Kidney tubule cell (primary cell): ENCODE results near the gene CAMTA1.

ENCODE experiments used
- DNase-seq: peaks from one replicate; pipeline ENCODE4 v3.0.0-alpha.2; 2018; ENCODE audit warnings: low spot score

The CAMTA1 gene

DNA sequence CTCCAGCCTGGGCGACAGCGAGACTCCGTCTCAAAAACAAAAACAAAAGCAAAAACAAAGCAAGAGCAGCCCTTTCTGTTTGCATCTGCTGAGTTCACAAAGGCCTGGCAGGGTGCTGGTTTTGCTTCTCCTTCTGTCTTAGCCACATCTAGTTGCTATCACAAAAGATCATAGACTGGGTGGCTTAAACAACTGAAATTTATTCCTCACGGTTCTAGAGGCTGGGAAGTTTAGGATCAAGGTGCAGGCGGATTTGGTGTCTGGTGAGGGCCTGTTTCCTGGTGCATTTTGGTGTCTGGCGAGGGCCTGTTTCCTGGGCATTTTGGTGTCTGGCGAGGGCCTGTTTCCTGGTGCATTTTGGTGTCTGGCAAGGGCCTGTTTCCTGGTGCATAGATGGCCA lies 471.3 kb downstream of the CAMTA1 start:
- DNase-seq, result no peak

- no peak for DNase-seq
Observed at GRCh38 chr1:7257225-7257624, 472.0 kb downstream of the CAMTA1 start.

DNA sequence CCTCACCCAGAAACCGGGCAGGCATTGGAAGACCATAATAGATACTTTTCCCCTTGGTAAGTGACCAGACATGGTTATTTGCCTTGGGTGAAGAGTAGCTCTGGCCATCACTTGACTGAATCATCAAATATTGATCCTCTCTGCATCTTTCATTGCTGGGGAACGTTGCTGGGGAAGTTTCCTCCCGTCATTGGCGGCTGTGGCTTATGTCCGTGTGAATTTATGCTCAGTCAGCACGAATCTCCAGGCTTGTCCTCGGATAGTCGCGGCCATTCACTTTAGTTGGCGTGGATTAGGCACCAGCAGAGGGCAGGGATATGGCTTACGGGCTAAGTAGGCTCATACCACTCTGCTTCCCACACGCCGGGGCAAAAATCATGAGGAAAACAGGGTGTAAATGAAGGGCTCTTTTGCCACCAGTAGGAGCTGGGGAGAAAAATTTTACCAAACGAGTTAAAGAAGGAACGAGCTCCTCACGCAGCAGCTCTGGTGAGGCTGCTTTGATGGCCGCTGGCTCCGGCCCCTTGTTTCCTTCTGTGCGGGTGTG lies 473.4 kb downstream of the CAMTA1 start:
- no peak for DNase-seq

- no peak for DNase-seq
Observed at GRCh38 chr1:7259955-7260354, 474.7 kb downstream of the CAMTA1 start.

GRCh38 chr1:7261490-7261889 lies 476.2 kb downstream of the CAMTA1 start:
- no peak for DNase-seq

DNA sequence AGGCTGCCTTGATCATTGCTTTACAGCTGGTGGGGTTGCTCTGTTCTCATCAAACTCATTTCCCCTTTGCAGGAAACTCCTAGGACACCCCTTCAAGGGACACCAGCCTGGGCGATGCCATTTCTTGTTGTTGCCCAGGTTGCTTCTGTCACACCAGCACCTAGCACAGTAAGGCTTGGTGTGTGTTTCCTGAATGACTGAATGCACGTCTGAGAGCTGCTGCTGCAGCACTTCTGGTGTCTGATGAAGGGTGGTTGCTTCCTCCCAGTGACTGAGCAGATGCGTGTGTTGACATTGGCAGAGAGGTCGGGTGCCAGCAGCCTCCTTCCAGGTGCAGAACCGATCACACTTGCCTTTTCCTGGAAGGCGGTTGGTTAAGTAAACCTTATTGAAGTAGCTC lies 477.4 kb downstream of the CAMTA1 start:
- peak; percentile 42 for DNase-seq

GRCh38 chr1:7263021-7263960 lies 478.0 kb downstream of the CAMTA1 start:
- DNase-seq, result no peak

DNA sequence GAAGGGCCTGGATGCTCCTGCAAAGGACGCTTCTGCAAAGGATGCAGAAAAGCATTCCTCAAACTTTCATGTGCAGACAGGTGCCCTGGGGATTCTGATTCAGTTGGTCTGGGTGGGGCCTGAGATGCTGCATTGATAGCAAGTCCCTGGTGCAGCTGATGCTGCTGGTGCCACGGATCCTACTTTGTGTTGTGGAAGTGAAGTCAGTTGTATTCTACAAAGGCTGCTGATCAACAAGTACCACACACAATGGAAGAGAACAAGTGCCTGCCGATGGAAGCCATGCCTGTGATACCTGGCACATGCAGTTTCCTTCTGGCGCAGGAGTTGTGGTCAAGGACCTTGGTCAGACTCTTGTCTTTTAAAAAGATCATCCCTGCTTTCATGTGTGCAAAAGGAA lies 478.8 kb downstream of the CAMTA1 start:
- no peak for DNase-seq

DNA sequence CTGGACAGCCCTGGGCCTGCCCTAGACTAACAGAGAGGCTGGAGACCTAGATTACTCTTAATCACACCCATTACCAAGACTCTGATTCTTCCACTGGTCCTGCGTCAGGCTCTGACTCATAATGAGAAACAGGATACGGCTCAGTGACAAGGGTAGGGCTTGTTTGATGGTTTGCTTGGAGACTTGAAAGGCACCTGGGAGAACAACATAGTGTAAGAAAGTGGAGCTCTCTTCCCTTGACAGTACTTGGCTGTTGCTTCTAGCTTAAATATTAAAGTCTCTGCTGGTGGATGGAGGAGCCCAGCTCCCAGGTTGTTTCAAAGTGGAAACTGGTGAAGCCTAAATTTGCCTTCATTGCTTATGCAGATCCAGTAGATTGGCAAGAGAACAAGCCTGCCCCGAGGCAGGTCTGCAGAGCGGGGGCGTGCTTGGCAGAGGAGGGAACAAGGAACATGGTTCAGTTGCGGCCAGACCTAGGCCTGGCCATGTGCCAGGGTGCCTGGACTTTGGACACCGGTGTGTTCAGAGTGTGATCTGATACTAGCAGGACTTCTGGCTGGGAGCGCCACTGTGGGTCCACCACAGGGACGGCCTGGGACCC lies 480.6 kb downstream of the CAMTA1 start:
- peak; percentile 98 for DNase-seq

GRCh38 chr1:7266561-7266960 lies 481.3 kb downstream of the CAMTA1 start:
- peak; percentile 34 for DNase-seq

- peak; percentile 85 for DNase-seq
Observed at GRCh38 chr1:7267493-7267892, 482.2 kb downstream of the CAMTA1 start.

DNA sequence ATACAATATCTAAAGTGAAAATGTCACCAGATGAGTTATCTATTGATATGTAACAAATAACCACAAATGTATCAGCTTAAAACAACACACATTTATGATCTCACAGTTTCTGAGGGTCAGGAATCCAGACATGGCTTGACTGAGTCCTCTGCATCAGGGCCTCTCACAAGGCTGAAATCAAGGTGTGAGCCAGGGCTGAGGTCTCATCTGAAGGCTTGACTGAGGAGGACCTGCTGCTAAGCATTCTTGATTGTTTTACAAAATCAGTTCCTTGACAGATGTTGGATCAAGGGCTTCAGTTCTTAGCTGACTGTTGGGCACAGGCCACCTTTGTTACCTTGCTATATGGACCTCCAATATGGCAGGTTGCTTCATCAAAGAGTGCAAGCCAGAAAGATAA lies 483.7 kb downstream of the CAMTA1 start:
- no peak for DNase-seq

DNA sequence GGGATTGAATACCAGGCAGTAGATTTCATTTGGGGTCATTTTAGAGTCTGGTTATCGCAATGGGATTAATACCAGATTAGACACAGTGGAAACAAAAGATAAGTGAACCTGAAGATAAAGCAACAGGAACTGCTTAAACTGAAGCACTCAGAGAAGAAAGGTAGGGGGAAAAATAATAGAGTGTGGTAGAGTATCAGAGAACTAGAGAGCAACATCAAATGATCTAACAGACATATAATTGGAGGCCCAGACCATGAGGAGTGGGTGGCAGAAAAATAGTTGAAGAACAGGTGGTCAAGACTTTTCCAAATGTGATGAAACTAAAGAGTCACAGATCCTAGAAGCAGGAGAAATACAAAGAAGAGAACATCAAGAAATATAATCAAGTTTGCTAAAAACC lies 484.3 kb downstream of the CAMTA1 start:
- DNase-seq, result no peak

DNA sequence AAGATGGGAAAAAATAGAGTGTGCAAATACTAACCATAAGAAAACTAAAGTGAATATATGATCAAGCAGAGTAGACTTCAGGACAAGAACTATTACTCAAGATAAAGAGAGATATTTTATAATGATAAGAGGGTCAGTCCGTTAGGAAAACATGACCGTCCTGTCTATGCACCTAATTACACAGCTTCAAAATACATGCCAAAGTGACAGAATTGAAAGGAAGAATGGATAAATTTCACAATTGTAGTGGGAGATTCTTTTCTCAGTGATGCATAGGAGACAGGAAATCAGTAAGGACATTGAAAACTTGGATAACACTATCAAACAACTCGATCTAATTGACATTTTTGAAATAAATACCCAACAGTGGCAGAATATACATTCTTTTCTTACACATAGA lies 489.0 kb downstream of the CAMTA1 start:
- DNase-seq, result no peak

GRCh38 chr1:7278045-7278444 lies 492.8 kb downstream of the CAMTA1 start:
- DNase-seq, result no peak

DNA sequence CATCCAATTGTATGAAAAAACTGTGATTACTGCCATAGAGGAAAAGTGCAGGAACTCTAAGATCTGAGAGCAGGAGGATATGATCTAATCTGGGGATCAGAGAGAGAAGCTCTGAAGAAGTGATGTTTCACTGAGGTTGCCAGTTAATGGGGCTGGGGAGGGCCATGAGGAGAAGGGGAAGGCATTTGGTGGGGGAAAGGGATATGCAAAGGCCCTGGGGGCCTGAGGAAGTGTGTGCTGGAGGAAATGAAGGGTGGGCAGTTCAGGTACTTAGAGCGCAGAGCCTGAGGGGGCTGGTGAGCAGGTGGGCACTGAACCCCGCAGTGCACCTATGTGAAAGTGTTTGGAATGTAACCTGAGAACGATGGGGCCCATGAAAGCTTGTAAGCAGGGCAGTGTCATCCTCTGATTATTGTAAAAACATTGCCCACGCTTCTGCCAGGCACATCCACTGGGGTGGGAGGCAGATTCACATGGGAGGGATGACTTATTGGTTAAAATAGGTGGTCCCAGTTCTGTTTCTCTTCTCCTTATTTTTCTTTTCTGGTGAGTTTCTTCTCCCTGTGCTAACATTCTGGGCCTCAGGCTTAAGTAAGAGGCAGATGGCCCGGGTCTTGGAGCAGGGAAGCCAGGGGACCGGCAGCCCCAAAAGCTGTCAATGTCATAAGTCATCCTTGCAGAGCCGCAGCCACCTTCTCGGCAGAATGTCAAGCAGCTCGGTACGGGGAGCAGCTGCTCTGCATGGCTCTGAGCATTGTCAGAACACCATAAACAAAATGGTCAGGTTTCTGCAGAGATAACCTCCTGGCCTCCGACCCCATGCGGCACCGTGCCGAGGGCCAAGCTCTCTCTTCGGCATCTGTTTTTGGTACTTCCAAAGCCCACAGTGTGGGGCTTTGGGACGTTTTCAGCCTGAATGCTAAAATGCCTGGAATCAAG lies 493.8 kb downstream of the CAMTA1 start:
- no peak for DNase-seq

DNA sequence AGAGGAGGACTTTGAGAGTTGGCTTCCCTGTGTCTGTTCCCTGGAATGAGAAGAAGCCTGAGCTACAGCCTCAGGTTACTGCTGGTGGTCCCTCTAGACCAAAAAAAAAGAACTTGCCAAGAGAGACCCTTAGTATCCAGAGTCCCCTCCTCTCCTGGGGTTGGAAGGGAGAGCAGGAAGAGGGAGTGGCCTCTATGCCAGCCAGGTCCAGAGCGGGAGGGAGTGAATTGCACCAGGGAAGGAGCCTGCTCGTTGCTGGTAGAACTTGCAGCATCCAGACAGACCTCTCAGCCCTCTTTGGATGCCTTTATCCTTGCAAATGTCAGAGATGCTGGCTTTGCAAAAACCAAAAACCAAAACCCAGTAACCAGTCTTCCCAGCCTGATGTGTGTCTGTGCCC lies 494.5 kb downstream of the CAMTA1 start:
- DNase-seq, result no peak

GRCh38 chr1:7280347-7280960 lies 495.2 kb downstream of the CAMTA1 start:
- DNase-seq, result no peak

DNA sequence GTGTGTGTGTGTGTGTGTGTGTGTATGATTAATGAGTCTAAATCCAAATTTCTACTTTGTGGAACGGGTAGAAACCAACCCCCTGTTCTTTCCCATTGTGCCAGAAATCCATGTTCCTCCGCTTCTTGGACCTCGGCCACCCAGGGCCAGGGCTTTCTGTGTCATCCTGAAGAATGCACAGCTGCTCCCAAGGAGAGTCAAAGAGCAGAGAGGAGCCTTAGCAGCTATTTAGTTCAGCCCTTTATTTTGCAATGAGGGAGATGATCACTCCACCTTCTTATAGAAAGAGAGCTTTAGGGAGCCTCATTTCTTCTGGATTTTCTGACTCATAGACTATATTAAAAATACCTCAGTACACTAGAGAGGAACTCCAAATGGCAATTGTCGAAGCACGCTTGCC lies 496.6 kb downstream of the CAMTA1 start:
- DNase-seq, result no peak

- peak; percentile 47 for DNase-seq
Observed at GRCh38 chr1:7284839-7285435, 499.7 kb downstream of the CAMTA1 start.

- DNase-seq, result no peak
Observed at GRCh38 chr1:7285856-7286454, 500.7 kb downstream of the CAMTA1 start.
